CD4-positive, alpha-beta T cell (primary cell): ENCODE results near the gene ZFYVE27. TPM values are rescaled to one million over a fixed set of nuclear protein-coding genes. Genes with fewer than 3 reads are reported as not detected.

Experiments used
- ATAC-seq: fragments of 200-7000 bp; cut with Tn5 transposase; one replicate; pipeline ENCODE4 v1.10.0; 2022; ENCODE audit warnings: mild to moderate bottlenecking; ENCODE audit not compliant: poor library complexity
- CTCF ChIA-PET: fragments of 350-600 bp; sonication (Branson Sonifier 250); formaldehyde crosslinking; loops from one replicate; lab custom pipeline; 2021; ENCODE audit warnings: antibody characterized with exemption, inconsistent platforms; lab: Charles Lee
- POLR2A ChIA-PET: fragments of 350-600 bp; sonication (Branson Sonifier 250); formaldehyde crosslinking; loops from one replicate; lab custom pipeline; 2021; ENCODE audit warnings: antibody characterized with exemption, inconsistent platforms; lab: Charles Lee
- DNase-seq, 14 experiments: peaks; one replicate each; pipeline ENCODE4 v3.0.0-alpha.2; 2013 to 2020; ENCODE audit warnings: mixed read lengths in 2 of 14
- H3K27ac ChIP-seq, 2 donors: one replicate each; pipeline versions ENCODE4 v1.5.1 to v1.7.0; 2013; ENCODE audit warnings: low read length in 2 of 2, low read depth in 1 of 2, mild to moderate bottlenecking in 1 of 2
- H3K27me3 ChIP-seq, 2 experiments: 1 replicate in 1 of 2; 2 replicates in 1 of 2; pipeline versions ENCODE4 v1.6.1 to v1.7.0; 2013; ENCODE audit warnings: low read length in 2 of 2, control low read depth in 1 of 2, mild to moderate bottlenecking in 1 of 2, moderate library complexity in 1 of 2; ENCODE audit not compliant: insufficient read depth in 2 of 2, control insufficient read depth in 1 of 2
- H3K36me3 ChIP-seq: one replicate; pipeline ENCODE4 v1.6.1; 2013; ENCODE audit warnings: low read length, control low read depth; ENCODE audit not compliant: insufficient read depth
- H3K4me1 ChIP-seq: one replicate; pipeline ENCODE4 v1.6.1; 2013; ENCODE audit warnings: low read length, control low read depth; ENCODE audit not compliant: insufficient read depth
- H3K4me3 ChIP-seq: one replicate; pipeline ENCODE4 v1.5.1; 2013; ENCODE audit warnings: mild to moderate bottlenecking, low read length, moderate library complexity
- H3K9me3 ChIP-seq, 2 experiments: 1 replicate in 1 of 2; 2 replicates in 1 of 2; pipeline versions ENCODE4 v1.6.1 to v1.7.0; 2013; ENCODE audit warnings: low read length in 2 of 2, mild to moderate bottlenecking in 2 of 2, control low read depth in 1 of 2, moderate library complexity in 1 of 2; ENCODE audit not compliant: control insufficient read depth in 1 of 2, insufficient read depth in 1 of 2
- H3K27ac Mint-ChIP-seq: one replicate; pipeline ENCODE4 v1.8.0; 2020; ENCODE audit warnings: mixed read lengths
- H3K27me3 Mint-ChIP-seq: one replicate; pipeline ENCODE4 v1.8.0; 2021; ENCODE audit warnings: mixed read lengths
- H3K36me3 Mint-ChIP-seq: one replicate; pipeline ENCODE4 v1.8.0; 2021; ENCODE audit warnings: low read depth, mixed read lengths
- H3K4me1 Mint-ChIP-seq: one replicate; pipeline ENCODE4 v1.8.0; 2021; ENCODE audit warnings: low read depth, mixed read lengths
- H3K4me3 Mint-ChIP-seq: one replicate; pipeline ENCODE4 v1.8.0; 2020; ENCODE audit warnings: mild to moderate bottlenecking, mixed read lengths
- H3K9me3 Mint-ChIP-seq: one replicate; pipeline ENCODE4 v1.8.0; 2020; ENCODE audit warnings: mixed read lengths
- CTCF ChIP-seq: fragments of 200-600 bp; IDR thresholded peaks from one replicate; pipeline ENCODE4 v1.8.0; 2022; ENCODE audit warnings: antibody characterized with exemption, mild to moderate bottlenecking
- intact Hi-C, 2 experiments: fragments of 100-400 bp; cut with DNase I in 1 of 2; cut with micrococcal nuclease in 1 of 2; formaldehyde crosslinking; loops; one replicate each; pipeline versions ENCODE4 v1.15.1 to v1.9.0; 2023 to 2025; cut with DNase I, micrococcal nuclease
- total RNA-seq, 174 experiments: library from RNA in 2 of 174; stranded (reverse) in 2 of 174; gene quantifications; one replicate each; pipeline ENCODE4 v1.2.3 and lab custom pipeline; 2021 to 2026

The ZFYVE27 gene
- total RNA-seq, 2 experiments from 2014 or later = 58.4 to 60.6 TPM

GRCh38 chr10:97766106-97766810, 29.3 kb downstream of the ZFYVE27 start:
- no peak for TF ChIP-seq CTCF
- H3K36me3 ChIP-seq = peaks cover 5% of the 10 kb centered on the region
- POLR2A ChIA-PET = interaction anchor here (1.3 kb wide), 1 partner anchor 18 kb away, joined by 3 read pairs; no protein-coding TSS in a partner anchor
- CTCF ChIA-PET = no interaction called here
- DNase-seq (no peak), ATAC-seq (no peak)
- H3K9me3 Mint-ChIP-seq = no peaks in the 10 kb centered on the region
- H3K4me1 Mint-ChIP-seq = peaks cover 6% of the 10 kb centered on the region
- peaks cover 36% of the 10 kb centered on the region for H3K27me3 Mint-ChIP-seq
- peaks cover 8% of the 10 kb centered on the region for H3K4me1 ChIP-seq
- no peak overlapping the region for H3K4me3 Mint-ChIP-seq
- peaks cover 7% of the 10 kb centered on the region for H3K36me3 Mint-ChIP-seq
- H3K27ac Mint-ChIP-seq = no peak overlapping the region
- H3K27me3 ChIP-seq = peaks cover 15% of the 10 kb centered on the region in 2 experiments
- H3K27ac ChIP-seq = no peak overlapping the region
- H3K9me3 ChIP-seq = no peaks in the 10 kb centered on the region
- intact Hi-C loops = no loop called here
- H3K4me3 ChIP-seq = no peak overlapping the region

- Mint-ChIP-seq H3K4me3 (no peak overlapping the region), H3K4me1 (peaks cover 11% of the 10 kb centered on the region), H3K9me3 (no peaks in the 10 kb centered on the region), H3K36me3 (no peaks in the 10 kb centered on the region), H3K27me3 (peaks cover 41% of the 10 kb centered on the region), H3K27ac (no peak overlapping the region)
- intact Hi-C loops = no loop called here
- ChIA-PET POLR2A (interaction anchor here (1.3 kb wide), 1 partner anchor 19 kb away, joined by 3 read pairs; no protein-coding TSS in a partner anchor), CTCF (no interaction called here)
- H3K36me3 ChIP-seq = peaks cover 2% of the 10 kb centered on the region
- peaks cover 18 to 20% of the 10 kb centered on the region in 2 experiments for H3K27me3 ChIP-seq
- H3K9me3 ChIP-seq = no peaks in the 10 kb centered on the region
- H3K27ac ChIP-seq = no peak overlapping the region
- ATAC-seq = no peak
- peaks cover 11% of the 10 kb centered on the region for H3K4me1 ChIP-seq
- TF ChIP-seq CTCF = no peak
- no peak for DNase-seq
- H3K4me3 ChIP-seq = no peak overlapping the region
Observed at GRCh38 chr10:97766996-97767924, 30.3 kb downstream of the ZFYVE27 start.

GRCh38 chr10:97768322-97769315, 31.7 kb downstream of the ZFYVE27 start:
- H3K27me3 ChIP-seq = peaks cover 25 to 30% of the 10 kb centered on the region in 2 experiments
- no peak overlapping the region for H3K4me3 ChIP-seq
- CTCF ChIA-PET = no interaction called here
- no peak overlapping the region for H3K27ac ChIP-seq
- no peak for DNase-seq
- no peaks in the 10 kb centered on the region for H3K36me3 Mint-ChIP-seq
- H3K4me1 Mint-ChIP-seq = peaks cover 13% of the 10 kb centered on the region
- no peak overlapping the region for H3K4me3 Mint-ChIP-seq
- ATAC-seq = no peak
- H3K9me3 ChIP-seq = no peaks in the 10 kb centered on the region
- H3K27ac Mint-ChIP-seq = no peak overlapping the region
- peaks cover 50% of the 10 kb centered on the region for H3K27me3 Mint-ChIP-seq
- intact Hi-C loops = no loop called here
- no peak for TF ChIP-seq CTCF
- H3K9me3 Mint-ChIP-seq = no peaks in the 10 kb centered on the region
- POLR2A ChIA-PET = no interaction called here
- H3K36me3 ChIP-seq = no peaks in the 10 kb centered on the region
- peaks cover 11% of the 10 kb centered on the region for H3K4me1 ChIP-seq
